Keratinocyte (primary cell): ENCODE measurements around the gene ABLIM2. TPM values are rescaled to one million over a fixed set of nuclear protein-coding genes. Genes with fewer than 3 reads are reported as not detected.

Experiments
- DNase-seq: peaks from one replicate; pipeline ENCODE4 v3.0.0-alpha.2; 2011; ENCODE audit warnings: low read depth, missing footprints, low spot score
- FAIRE-seq: peaks from 2 replicates; lab custom pipeline; 2011; peaks lifted over from hg19 to GRCh38; lab: Jason Lieb, UNC
- H2AFZ ChIP-seq: 2 replicates; pipeline ENCODE4 v1.6.0; 2012; ENCODE audit warnings: low read length, control low read depth, inconsistent platforms; ENCODE audit not compliant: control insufficient read depth
- H3K27ac ChIP-seq: 2 replicates; pipeline ENCODE4 v1.5.1; 2011; ENCODE audit warnings: low read length; ENCODE audit not compliant: control insufficient read depth, insufficient read depth
- H3K27me3 ChIP-seq: 3 replicates; pipeline ENCODE4 v1.6.0; 2011; ENCODE audit warnings: low read length; ENCODE audit not compliant: control insufficient read depth, insufficient read depth; ENCODE audit errors: extremely low read depth
- H3K36me3 ChIP-seq, 2 experiments: 2 replicates in 1 of 2; 3 replicates in 1 of 2; pipeline ENCODE4 v1.5.1; 2011; ENCODE audit warnings: low read length in 2 of 2, mild to moderate bottlenecking in 1 of 2; ENCODE audit not compliant: control insufficient read depth in 2 of 2, insufficient read depth in 2 of 2; ENCODE audit errors: extremely low read depth in 1 of 2
- H3K4me1 ChIP-seq: 3 replicates; pipeline ENCODE4 v1.5.1; 2011; ENCODE audit warnings: low read length; ENCODE audit not compliant: control insufficient read depth, insufficient read depth; ENCODE audit errors: extremely low read depth
- H3K4me2 ChIP-seq: 3 replicates; pipeline ENCODE4 v1.6.0; 2011; ENCODE audit warnings: low read depth, low read length; ENCODE audit not compliant: control insufficient read depth, insufficient read depth; ENCODE audit errors: extremely low read depth
- H3K4me3 ChIP-seq, 3 experiments: fragments of 200-600 bp in 1 of 3; sonication (generic) in 1 of 3; 2 replicates in 2 of 3; 3 replicates in 1 of 3; pipeline ENCODE4 v1.5.1; 2011 to 2016; ENCODE audit warnings: low read length in 3 of 3, mild to moderate bottlenecking in 3 of 3, control low read depth in 2 of 3, inconsistent platforms in 1 of 3, low read depth in 1 of 3, mixed read lengths in 1 of 3, mixed run types in 1 of 3, moderate library complexity in 1 of 3; ENCODE audit not compliant: control insufficient read depth in 2 of 3, insufficient read depth in 2 of 3; ENCODE audit errors: extremely low read depth in 1 of 3
- H3K79me2 ChIP-seq: 2 replicates; pipeline ENCODE4 v1.6.0; 2012; ENCODE audit warnings: low read length; ENCODE audit not compliant: control insufficient read depth, insufficient read depth
- H3K9ac ChIP-seq: 3 replicates; pipeline ENCODE4 v1.6.0; 2011; ENCODE audit warnings: low read length; ENCODE audit not compliant: control insufficient read depth, insufficient read depth; ENCODE audit errors: extremely low read depth
- H3K9me1 ChIP-seq: 3 replicates; pipeline ENCODE4 v1.6.0; 2011; ENCODE audit warnings: low read length; ENCODE audit not compliant: control insufficient read depth, insufficient read depth; ENCODE audit errors: extremely low read depth
- H3K9me3 ChIP-seq: 2 replicates; pipeline ENCODE4 v1.5.1; 2012; ENCODE audit warnings: low read depth, low read length; ENCODE audit not compliant: control insufficient read depth
- H4K20me1 ChIP-seq: 3 replicates; pipeline ENCODE4 v1.6.0; 2011; ENCODE audit warnings: low read length; ENCODE audit not compliant: control insufficient read depth, insufficient read depth; ENCODE audit errors: extremely low read depth
- EZH2 ChIP-seq: IDR thresholded peaks from one replicate; pipeline ENCODE4 v1.6.1; 2012; ENCODE audit warnings: inconsistent platforms, mild to moderate bottlenecking, low read length, moderate library complexity
- dilution Hi-C: fragments of 300-500 bp; cut with MboI; formaldehyde crosslinking; loops from one replicate; pipeline ENCODE4 v1.7.0; 2020; ENCODE audit warnings: low sequenced_read_pairs; ENCODE audit not compliant: extremely low pct_ligation_motif_present
- polyA plus RNA-seq, 5 experiments: library from polyadenylated mRNA; depleted of rRNA in 3 of 5; stranded (reverse) in 3 of 5; stranded (forward) in 1 of 5; unstranded in 1 of 5; fragments of >200 nt; gene quantifications; 1 replicate in 1 of 5; 2 replicates in 3 of 5; 3 replicates in 1 of 5; pipeline versions ENCODE4 v1.2.1 to v1.2.3, GENCODE V29; 2011 to 2012; ENCODE audit warnings: missing spikeins in 2 of 5, low read depth in 1 of 5, low replicate concordance in 1 of 5
- TF ChIP-seq, protein P1 (sequence below), 3 experiments: IDR thresholded peaks in 1 of 3; conservative IDR thresholded peaks in 1 of 3; optimal IDR thresholded peaks in 1 of 3; 2 replicates in 2 of 3; 3 replicates in 1 of 3; pipeline versions ENCODE3 to v1.5.1; 2011; ENCODE audit warnings: low read length in 3 of 3, mild to moderate bottlenecking in 3 of 3, moderate library complexity in 2 of 3, control low read depth in 1 of 3, inconsistent platforms in 1 of 3; ENCODE audit not compliant: insufficient read depth in 2 of 3; ENCODE audit errors: extremely low read depth in 1 of 3

ABLIM2 gene
- polyA plus RNA-seq, 1 donor (not counting 4 experiments of a cell fraction or from before 2014, with no cell fraction given), result 0.94 TPM

GRCh38 chr4:8142556-8142955 is 16.1 kb downstream of the ABLIM2 start:
- Histone ChIP-seq H3K27ac (no peak overlapping the region), H3K4me2 (no peak overlapping the region), H3K36me3 (no peaks in the 10 kb centered on the region), H3K9me1 (no peaks in the 10 kb centered on the region), H3K4me3 (no peak overlapping the region), H3K4me1 (no peaks in the 10 kb centered on the region), H3K9me3 (no peaks in the 10 kb centered on the region), H3K27me3 (peaks cover 22% of the 10 kb centered on the region), H3K9ac (no peak overlapping the region), H4K20me1 (no peaks in the 10 kb centered on the region), H2AFZ (no peak overlapping the region), H3K79me2 (no peaks in the 10 kb centered on the region)
- no peak for DNase-seq
- no peak for FAIRE-seq
- dilution Hi-C loops, result no loop called here
- TF ChIP-seq, protein P1, sequence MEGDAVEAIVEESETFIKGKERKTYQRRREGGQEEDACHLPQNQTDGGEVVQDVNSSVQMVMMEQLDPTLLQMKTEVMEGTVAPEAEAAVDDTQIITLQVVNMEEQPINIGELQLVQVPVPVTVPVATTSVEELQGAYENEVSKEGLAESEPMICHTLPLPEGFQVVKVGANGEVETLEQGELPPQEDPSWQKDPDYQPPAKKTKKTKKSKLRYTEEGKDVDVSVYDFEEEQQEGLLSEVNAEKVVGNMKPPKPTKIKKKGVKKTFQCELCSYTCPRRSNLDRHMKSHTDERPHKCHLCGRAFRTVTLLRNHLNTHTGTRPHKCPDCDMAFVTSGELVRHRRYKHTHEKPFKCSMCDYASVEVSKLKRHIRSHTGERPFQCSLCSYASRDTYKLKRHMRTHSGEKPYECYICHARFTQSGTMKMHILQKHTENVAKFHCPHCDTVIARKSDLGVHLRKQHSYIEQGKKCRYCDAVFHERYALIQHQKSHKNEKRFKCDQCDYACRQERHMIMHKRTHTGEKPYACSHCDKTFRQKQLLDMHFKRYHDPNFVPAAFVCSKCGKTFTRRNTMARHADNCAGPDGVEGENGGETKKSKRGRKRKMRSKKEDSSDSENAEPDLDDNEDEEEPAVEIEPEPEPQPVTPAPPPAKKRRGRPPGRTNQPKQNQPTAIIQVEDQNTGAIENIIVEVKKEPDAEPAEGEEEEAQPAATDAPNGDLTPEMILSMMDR (optimal IDR thresholded peaks at IDR 0.05 in 1 of 3, IDR thresholded peaks at IDR 0.05 in 1 of 3, conservative IDR thresholded peaks at IDR 0.05 in 1 of 3; ENCODE audit: extremely low read depth in 1 of 3, insufficient read depth in 2 of 3, low read length in 3 of 3), result no peak
- no peak for TF ChIP-seq EZH2

GRCh38 chr4:8141935-8142334 is 16.7 kb downstream of the ABLIM2 start:
- peaks cover 22% of the 10 kb centered on the region for H3K27me3 ChIP-seq

More at GRCh38 chr4:8141935-8142334, 16.7 kb downstream of the ABLIM2 start:
- no peaks in the 10 kb centered on the region for H4K20me1 ChIP-seq
- H3K79me2 ChIP-seq, result no peaks in the 10 kb centered on the region
- no peak for DNase-seq
- TF ChIP-seq EZH2, result no peak
- TF ChIP-seq, protein P1 (optimal IDR thresholded peaks at IDR 0.05 in 1 of 3, IDR thresholded peaks at IDR 0.05 in 1 of 3, conservative IDR thresholded peaks at IDR 0.05 in 1 of 3; ENCODE audit: extremely low read depth in 1 of 3, insufficient read depth in 2 of 3, low read length in 3 of 3), result no peak
- H3K36me3 ChIP-seq, result no peaks in the 10 kb centered on the region
- no peak overlapping the region for H2AFZ ChIP-seq
- dilution Hi-C loops, result no loop called here
- no peak overlapping the region for H3K9ac ChIP-seq
- no peak overlapping the region for H3K4me3 ChIP-seq
- no peak for FAIRE-seq
- H3K27ac ChIP-seq, result no peak overlapping the region
- H3K9me3 ChIP-seq, result no peaks in the 10 kb centered on the region
- H3K4me2 ChIP-seq, result no peak overlapping the region
- no peaks in the 10 kb centered on the region for H3K9me1 ChIP-seq
- no peaks in the 10 kb centered on the region for H3K4me1 ChIP-seq
